ENCODE data around the gene NKX3-2.

DNA sequence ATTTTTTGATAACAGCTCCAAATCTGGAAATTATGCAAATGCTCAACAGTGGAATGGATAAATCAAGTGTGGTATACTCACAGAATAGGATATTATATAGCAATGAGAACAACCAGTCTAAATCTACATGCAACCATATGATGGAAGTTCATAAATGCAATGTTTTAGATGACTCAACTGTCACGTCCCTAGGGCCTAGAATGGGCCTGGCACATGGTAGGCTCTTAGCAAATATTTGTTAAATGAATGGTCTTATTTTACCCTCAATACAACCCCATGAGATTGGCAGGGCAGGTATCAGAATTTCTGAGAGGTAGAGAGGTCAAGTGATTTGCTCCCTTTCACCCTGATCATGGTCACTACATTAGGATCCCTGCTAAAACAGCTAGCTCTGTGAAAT is 14.6 kb upstream of the NKX3-2 start:
- TF ChIP-seq POLR2AphosphoS5 (IDR thresholded peaks at IDR 0.05), result no peak
- TF ChIP-seq, protein P1, sequence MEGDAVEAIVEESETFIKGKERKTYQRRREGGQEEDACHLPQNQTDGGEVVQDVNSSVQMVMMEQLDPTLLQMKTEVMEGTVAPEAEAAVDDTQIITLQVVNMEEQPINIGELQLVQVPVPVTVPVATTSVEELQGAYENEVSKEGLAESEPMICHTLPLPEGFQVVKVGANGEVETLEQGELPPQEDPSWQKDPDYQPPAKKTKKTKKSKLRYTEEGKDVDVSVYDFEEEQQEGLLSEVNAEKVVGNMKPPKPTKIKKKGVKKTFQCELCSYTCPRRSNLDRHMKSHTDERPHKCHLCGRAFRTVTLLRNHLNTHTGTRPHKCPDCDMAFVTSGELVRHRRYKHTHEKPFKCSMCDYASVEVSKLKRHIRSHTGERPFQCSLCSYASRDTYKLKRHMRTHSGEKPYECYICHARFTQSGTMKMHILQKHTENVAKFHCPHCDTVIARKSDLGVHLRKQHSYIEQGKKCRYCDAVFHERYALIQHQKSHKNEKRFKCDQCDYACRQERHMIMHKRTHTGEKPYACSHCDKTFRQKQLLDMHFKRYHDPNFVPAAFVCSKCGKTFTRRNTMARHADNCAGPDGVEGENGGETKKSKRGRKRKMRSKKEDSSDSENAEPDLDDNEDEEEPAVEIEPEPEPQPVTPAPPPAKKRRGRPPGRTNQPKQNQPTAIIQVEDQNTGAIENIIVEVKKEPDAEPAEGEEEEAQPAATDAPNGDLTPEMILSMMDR (IDR thresholded peaks at IDR 0.05 in 8 of 11, conservative IDR thresholded peaks at IDR 0.05 in 3 of 11), result no peak
